Measurements from ENCODE around the gene GUCY2C.

The GUCY2C gene

GRCh38 chr12:14589169-14590004 is 107.0 kb downstream of the GUCY2C start:
- Histone ChIP-seq H3K4me1 (ENCODE audit: control insufficient read depth, insufficient read depth, low read length) (no peaks in the 10 kb centered on the region), H3K4me3 (ENCODE audit: low read depth, low read length) (no peak overlapping the region), H3K36me3 (ENCODE audit: control insufficient read depth in 2 of 2, insufficient read depth in 1 of 2, low read length in 2 of 2) (no peaks in the 10 kb centered on the region), H3K9me3 (ENCODE audit: control insufficient read depth, insufficient read depth, low read depth, low read length) (no peaks in the 10 kb centered on the region), H3K27ac (ENCODE audit: extremely low read depth, low read depth, low read length) (no peak overlapping the region)
- TF ChIP-seq ZNF335 (tag by site-specific recombination; conservative IDR thresholded peaks at IDR 0.05) (no peak), ZNF777 (tag by site-specific recombination; IDR thresholded peaks at IDR 0.05; ENCODE audit: borderline replicate concordance) (no peak), SETDB1 (IDR thresholded peaks at IDR 0.05; ENCODE audit: insufficient read length, low read length) (no peak), ZNF174 (tag by site-specific recombination; IDR thresholded peaks at IDR 0.05) (no peak), ZFHX2 (tag by site-specific recombination; conservative IDR thresholded peaks at IDR 0.05) (no peak), ZNF639 (tag by site-specific recombination; IDR thresholded peaks at IDR 0.05) (no peak), ZNF510 (tag by site-specific recombination; IDR thresholded peaks at IDR 0.05; ENCODE audit: insufficient replicate concordance) (no peak), WT1 (tag by site-specific recombination; IDR thresholded peaks at IDR 0.05) (no peak), RBAK (tag by site-specific recombination; IDR thresholded peaks at IDR 0.05) (no peak), GLI4 (tag by site-specific recombination; IDR thresholded peaks at IDR 0.05) (no peak), ZNF202 (tag by site-specific recombination; IDR thresholded peaks at IDR 0.05; ENCODE audit: borderline replicate concordance) (no peak), ZNF548 (tag by site-specific recombination; IDR thresholded peaks at IDR 0.05) (no peak), ELK4 (IDR thresholded peaks at IDR 0.05; ENCODE audit: borderline replicate concordance, low read depth, low read length) (no peak), ZNF555 (tag by site-specific recombination; conservative IDR thresholded peaks at IDR 0.05) (no peak), ZNF132 (tag by site-specific recombination; IDR thresholded peaks at IDR 0.05; ENCODE audit: borderline replicate concordance) (no peak), SCRT1 (tag by site-specific recombination; IDR thresholded peaks at IDR 0.05; ENCODE audit: borderline replicate concordance) (no peak)
- TF ChIP-seq, protein P1, sequence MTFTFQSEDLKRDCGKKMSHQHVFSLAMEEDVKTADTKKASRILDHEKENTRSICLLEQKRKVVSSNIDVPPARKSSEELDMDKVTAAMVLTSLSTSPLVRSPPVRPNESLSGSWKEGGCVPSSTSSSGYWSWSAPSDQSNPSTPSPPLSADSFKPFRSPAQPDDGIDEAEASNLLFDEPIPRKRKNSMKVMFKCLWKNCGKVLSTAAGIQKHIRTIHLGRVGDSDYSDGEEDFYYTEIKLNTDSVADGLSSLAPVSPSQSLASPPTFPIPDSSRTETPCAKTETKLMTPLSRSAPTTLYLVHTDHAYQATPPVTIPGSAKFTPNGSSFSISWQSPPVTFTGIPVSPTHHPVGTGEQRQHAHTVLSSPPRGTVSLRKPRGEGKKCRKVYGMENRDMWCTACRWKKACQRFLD (tag by site-specific recombination; IDR thresholded peaks at IDR 0.05): no peak
- CTCF ChIA-PET: no interaction called here
- POLR2A ChIA-PET: no interaction called here

DNA sequence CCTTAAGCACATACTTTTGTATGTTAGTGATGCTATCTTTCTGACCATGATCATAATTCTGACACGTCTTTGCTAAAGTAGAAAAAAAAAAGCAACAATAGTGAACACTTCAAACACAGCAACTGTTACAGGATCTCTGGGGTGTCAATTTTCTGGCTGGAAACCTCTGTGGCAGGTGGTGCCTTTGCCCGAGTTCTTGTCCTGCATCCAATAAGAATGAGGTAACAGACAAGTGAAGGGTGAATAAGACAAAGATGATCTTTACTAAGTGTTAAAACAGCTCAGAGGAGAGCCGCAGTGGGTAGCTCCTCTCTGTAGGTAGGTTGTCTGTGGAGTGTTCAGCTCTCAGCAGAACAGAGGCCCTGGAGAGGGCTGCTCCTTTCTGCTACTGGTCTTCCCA is 107.8 kb downstream of the GUCY2C start:
- no peak overlapping the region for H3K27ac ChIP-seq (ENCODE audit: extremely low read depth, low read depth, low read length)
- H3K9me3 ChIP-seq (ENCODE audit: control insufficient read depth, insufficient read depth, low read depth, low read length): no peaks in the 10 kb centered on the region
- ChIA-PET CTCF (interaction anchor here (0.9 kb wide), 1 partner anchor 41 kb away, joined by 3 read pairs; no protein-coding TSS in a partner anchor), POLR2A (no interaction called here)
- no peaks in the 10 kb centered on the region for H3K4me1 ChIP-seq (ENCODE audit: control insufficient read depth, insufficient read depth, low read length)
- no peak overlapping the region for H3K4me3 ChIP-seq (ENCODE audit: low read depth, low read length)
- H3K36me3 ChIP-seq (ENCODE audit: control insufficient read depth in 2 of 2, insufficient read depth in 1 of 2, low read length in 2 of 2): no peaks in the 10 kb centered on the region
- TF ChIP-seq MZF1 (tag by site-specific recombination; IDR thresholded peaks at IDR 0.05; ENCODE audit: borderline replicate concordance) (no peak), ZNF398 (tag by site-specific recombination; IDR thresholded peaks at IDR 0.05) (no peak), ZNF658 (tag by site-specific recombination; IDR thresholded peaks at IDR 0.05) (no peak), ZBTB49 (tag by site-specific recombination; IDR thresholded peaks at IDR 0.05; ENCODE audit: low read depth) (no peak), ZNF530 (tag by site-specific recombination; IDR thresholded peaks at IDR 0.05; ENCODE audit: low read depth) (no peak), KLF17 (tag by site-specific recombination; IDR thresholded peaks at IDR 0.05) (no peak)
- TF ChIP-seq, protein P2, sequence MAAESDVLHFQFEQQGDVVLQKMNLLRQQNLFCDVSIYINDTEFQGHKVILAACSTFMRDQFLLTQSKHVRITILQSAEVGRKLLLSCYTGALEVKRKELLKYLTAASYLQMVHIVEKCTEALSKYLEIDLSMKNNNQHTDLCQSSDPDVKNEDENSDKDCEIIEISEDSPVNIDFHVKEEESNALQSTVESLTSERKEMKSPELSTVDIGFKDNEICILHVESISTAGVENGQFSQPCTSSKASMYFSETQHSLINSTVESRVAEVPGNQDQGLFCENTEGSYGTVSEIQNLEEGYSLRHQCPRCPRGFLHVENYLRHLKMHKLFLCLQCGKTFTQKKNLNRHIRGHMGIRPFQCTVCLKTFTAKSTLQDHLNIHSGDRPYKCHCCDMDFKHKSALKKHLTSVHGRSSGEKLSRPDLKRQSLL (tag by site-specific recombination; IDR thresholded peaks at IDR 0.05): no peak
